22Rv1 (cell line): ENCODE measurements around the gene TEKT1.

Experiments
- H3K27ac ChIP-seq: fragments of 450-650 bp; 2 replicates; pipeline ENCODE4 v1.5.1; 2017
- CTCF ChIP-seq: fragments of 450-650 bp; IDR thresholded peaks from 2 replicates; pipeline ENCODE4 v1.5.1; 2017; ENCODE audit warnings: mild to moderate bottlenecking
- ZFX ChIP-seq: fragments of 450-650 bp; IDR thresholded peaks from 2 replicates; pipeline ENCODE4 v1.6.1; 2017; ENCODE audit warnings: antibody characterized with exemption, borderline replicate concordance

Gene TEKT1

GRCh38 chr17:6748617-6749016, 82.9 kb downstream of the TEKT1 start:
- no peak overlapping the region for H3K27ac ChIP-seq
- TF ChIP-seq CTCF (no peak), ZFX (no peak)
